Measurements from ENCODE around the gene ATP1A2. TPM values are rescaled to one million over a fixed set of nuclear protein-coding genes. Genes with fewer than 3 reads are reported as not detected.

ATP1A2 gene
- total RNA-seq, 2 experiments from 2014 or later = not detected

DNA sequence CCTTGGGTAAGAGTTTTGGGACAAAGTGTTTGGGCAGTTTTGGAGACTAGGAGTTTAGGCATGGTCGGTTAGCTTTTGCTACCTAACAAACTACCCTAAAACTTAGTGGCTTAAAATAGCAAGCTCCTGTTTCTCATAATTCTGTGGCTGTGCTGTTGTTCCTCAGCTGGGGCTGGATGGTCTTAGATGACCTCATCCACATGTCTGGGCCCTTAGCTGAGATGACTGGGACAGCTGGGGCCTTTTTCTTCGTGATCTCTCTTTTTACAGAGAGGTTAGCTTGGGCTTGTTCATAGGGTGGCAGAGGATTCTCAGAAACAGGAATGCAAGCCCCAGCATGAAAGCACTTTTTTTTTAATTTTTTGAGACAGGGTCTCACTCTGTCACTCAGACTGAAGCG, 42.5 kb downstream of the ATP1A2 start:
- Mint-ChIP-seq H3K36me3 (ENCODE audit: low read depth) (no peaks in the 10 kb centered on the region), H3K27ac (no peak overlapping the region), H3K4me1 (ENCODE audit: low read depth) (no peaks in the 10 kb centered on the region), H3K9me3 (ENCODE audit: insufficient read depth) (no peaks in the 10 kb centered on the region), H3K4me3 (no peak overlapping the region), H3K27me3 (ENCODE audit: low read depth) (peaks cover 32% of the 10 kb centered on the region)
- ATAC-seq (no peak), DNase-seq (no peak)
- CTCF ChIA-PET = no interaction called here
- POLR2A ChIA-PET = no interaction called here

DNA sequence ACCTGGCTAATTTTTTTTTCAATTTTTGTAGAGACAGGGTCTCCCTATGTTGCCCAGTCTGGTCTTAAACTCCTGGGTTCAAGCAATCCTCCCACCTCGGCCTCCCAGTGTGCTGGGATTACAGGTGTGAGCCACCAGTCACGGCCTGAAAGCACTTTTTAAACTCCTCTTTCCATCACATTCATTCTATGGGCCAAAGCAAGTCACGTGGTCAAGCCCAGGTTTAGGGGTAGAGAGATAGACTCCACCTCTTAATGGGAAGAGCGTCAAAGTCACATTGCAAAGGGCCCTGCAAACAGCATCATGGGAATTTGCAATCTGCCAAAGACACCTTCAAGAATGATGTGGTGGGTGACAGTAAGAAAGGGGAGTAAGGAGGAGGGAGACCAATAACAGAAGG, 43.0 kb downstream of the ATP1A2 start:
- CTCF ChIA-PET = no interaction called here
- H3K9me3 Mint-ChIP-seq (ENCODE audit: insufficient read depth) = no peaks in the 10 kb centered on the region
- DNase-seq (no peak), ATAC-seq (no peak)
- peaks cover under 1% of the 10 kb centered on the region for H3K4me1 Mint-ChIP-seq (ENCODE audit: low read depth)
- POLR2A ChIA-PET = no interaction called here
- H3K27me3 Mint-ChIP-seq (ENCODE audit: low read depth) = peaks cover 34% of the 10 kb centered on the region
- H3K36me3 Mint-ChIP-seq (ENCODE audit: low read depth) = no peaks in the 10 kb centered on the region
- no peak overlapping the region for H3K27ac Mint-ChIP-seq
- no peak overlapping the region for H3K4me3 Mint-ChIP-seq

DNA sequence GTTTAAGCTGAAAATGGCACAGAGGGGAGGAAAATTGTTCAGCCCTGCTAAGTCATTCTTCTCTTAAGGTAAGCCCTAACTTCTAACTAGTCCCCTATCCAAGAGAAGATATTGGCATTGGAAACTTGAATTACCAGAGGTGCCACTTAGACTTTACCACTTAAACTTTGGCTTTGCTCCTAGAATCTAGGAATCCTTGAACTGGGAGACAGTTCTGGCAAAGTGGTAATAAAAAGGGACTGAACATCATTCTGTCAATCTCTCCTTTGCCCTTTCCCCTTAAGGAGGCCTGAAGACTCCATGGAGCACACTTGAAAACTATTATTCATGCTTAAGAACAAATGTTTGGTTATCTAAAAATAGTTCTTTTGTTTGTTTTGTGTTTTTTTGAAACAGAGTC, 44.3 kb downstream of the ATP1A2 start:
- peaks cover 37% of the 10 kb centered on the region for H3K27me3 Mint-ChIP-seq (ENCODE audit: low read depth)
- no peak overlapping the region for H3K27ac Mint-ChIP-seq
- POLR2A ChIA-PET = no interaction called here
- H3K4me1 Mint-ChIP-seq (ENCODE audit: low read depth) = peaks cover 2% of the 10 kb centered on the region
- no peak overlapping the region for H3K4me3 Mint-ChIP-seq
- DNase-seq = no peak
- CTCF ChIA-PET = interaction anchor here (1.0 to 1.3 kb wide), 3 partner anchors 74 to 132 kb away, joined by 3 to 7 read pairs (median 3); no protein-coding TSS in a partner anchor
- ATAC-seq = no peak
- no peaks in the 10 kb centered on the region for H3K9me3 Mint-ChIP-seq (ENCODE audit: insufficient read depth)
- no peaks in the 10 kb centered on the region for H3K36me3 Mint-ChIP-seq (ENCODE audit: low read depth)

DNA sequence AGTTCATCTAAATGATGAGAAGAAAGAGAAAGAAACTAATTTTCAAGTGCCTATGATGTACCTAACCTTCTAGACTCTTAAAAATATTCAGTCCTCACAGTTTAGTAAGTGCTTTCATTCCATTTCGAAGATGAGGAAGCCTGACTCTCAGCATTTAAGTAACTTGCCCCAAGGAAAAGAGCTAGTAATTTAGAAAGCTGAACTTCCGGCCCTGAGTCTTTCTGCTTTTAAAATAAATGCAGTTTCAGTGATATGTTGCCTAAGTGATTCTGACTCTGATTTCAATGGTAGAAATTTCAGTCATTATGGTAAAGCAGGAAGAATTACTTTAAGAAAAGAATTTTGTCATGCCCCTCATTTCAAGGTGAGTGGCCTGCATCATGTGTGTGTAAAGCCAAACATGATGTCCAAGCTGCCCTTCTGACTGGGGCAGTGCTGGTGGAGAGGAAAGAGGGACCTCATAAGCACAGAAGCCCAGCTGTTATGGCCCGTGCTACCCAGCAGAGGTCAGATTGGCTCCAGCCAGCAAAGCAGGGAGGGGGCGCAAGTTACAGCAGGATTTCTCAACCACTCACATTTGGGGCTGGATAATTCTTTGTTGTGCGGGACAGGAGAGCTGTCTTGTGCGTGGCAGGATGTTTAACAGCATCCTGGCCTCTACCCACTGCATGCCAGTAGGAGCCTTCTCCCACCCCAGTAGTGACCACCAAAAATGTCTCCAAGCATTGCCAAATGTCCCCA, 46.6 kb downstream of the ATP1A2 start:
- Mint-ChIP-seq H3K4me3 (no peak overlapping the region), H3K27ac (no peak overlapping the region), H3K27me3 (ENCODE audit: low read depth) (peaks cover 37% of the 10 kb centered on the region), H3K9me3 (ENCODE audit: insufficient read depth) (no peaks in the 10 kb centered on the region), H3K4me1 (ENCODE audit: low read depth) (peaks cover 10% of the 10 kb centered on the region), H3K36me3 (ENCODE audit: low read depth) (no peaks in the 10 kb centered on the region)
- ChIA-PET POLR2A (no interaction called here), CTCF (interaction anchor here (0.7 to 1.9 kb wide), 4 partner anchors 63 to 129 kb away, joined by 3 to 5 read pairs (median 4); no protein-coding TSS in a partner anchor)
- ATAC-seq (no peak), DNase-seq (no peak)

DNA sequence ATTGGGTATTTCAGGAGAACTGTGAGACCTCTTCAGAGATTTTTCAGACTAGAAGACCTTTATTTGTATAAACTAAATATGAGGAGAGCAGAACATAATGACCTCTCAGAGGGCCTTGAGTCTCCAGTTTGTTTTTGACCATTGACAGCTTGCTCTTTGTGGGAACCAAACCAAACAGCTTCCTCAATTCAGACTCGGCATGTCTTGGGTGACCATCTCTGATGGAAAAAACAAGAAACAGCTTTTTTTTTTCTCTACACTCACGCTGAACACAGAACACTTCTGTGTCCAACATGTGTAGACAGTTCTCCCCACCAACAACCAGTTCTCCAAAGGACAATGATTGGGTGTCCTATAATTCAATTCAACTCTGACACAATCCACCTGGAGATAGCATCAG, 47.4 kb downstream of the ATP1A2 start:
- peaks cover 33% of the 10 kb centered on the region for H3K27me3 Mint-ChIP-seq (ENCODE audit: low read depth)
- H3K36me3 Mint-ChIP-seq (ENCODE audit: low read depth) = no peaks in the 10 kb centered on the region
- H3K9me3 Mint-ChIP-seq (ENCODE audit: insufficient read depth) = no peaks in the 10 kb centered on the region
- ChIA-PET CTCF (interaction anchor here (0.7 to 1.9 kb wide), 3 partner anchors 64 to 128 kb away, joined by 3 to 5 read pairs (median 4); no protein-coding TSS in a partner anchor), POLR2A (no interaction called here)
- H3K4me1 Mint-ChIP-seq (ENCODE audit: low read depth) = peaks cover 11% of the 10 kb centered on the region
- no peak overlapping the region for H3K4me3 Mint-ChIP-seq
- ATAC-seq (no peak), DNase-seq (no peak)
- H3K27ac Mint-ChIP-seq = no peak overlapping the region

DNA sequence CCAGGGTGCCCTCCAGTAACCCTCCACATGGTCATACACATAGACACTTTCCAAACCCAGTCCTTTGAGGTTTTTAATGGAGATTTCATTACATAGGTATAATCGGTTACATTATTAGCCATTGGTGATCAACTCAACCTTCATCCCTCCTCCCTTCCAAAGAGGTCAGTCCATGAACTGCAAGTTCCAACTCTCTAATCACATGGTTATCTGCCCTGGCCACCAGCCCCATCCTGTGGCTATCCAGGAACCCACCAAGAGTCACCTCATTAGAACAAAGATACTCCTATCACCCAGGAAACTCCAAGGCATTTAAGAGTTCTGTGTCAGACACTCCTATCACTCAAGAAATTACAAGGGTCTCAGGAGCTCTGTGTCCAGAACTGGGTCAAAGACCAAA, 48.1 kb downstream of the ATP1A2 start:
- Mint-ChIP-seq H3K27me3 (ENCODE audit: low read depth) (peaks cover 31% of the 10 kb centered on the region), H3K36me3 (ENCODE audit: low read depth) (no peaks in the 10 kb centered on the region), H3K27ac (no peak overlapping the region), H3K4me3 (no peak overlapping the region), H3K9me3 (ENCODE audit: insufficient read depth) (no peaks in the 10 kb centered on the region), H3K4me1 (ENCODE audit: low read depth) (peaks cover 11% of the 10 kb centered on the region)
- ATAC-seq (no peak), DNase-seq (no peak)
- ChIA-PET POLR2A (no interaction called here), CTCF (interaction anchor here (1.2 to 1.9 kb wide), 3 partner anchors 89 to 128 kb away, joined by 4 to 5 read pairs (median 4); no protein-coding TSS in a partner anchor)

DNA sequence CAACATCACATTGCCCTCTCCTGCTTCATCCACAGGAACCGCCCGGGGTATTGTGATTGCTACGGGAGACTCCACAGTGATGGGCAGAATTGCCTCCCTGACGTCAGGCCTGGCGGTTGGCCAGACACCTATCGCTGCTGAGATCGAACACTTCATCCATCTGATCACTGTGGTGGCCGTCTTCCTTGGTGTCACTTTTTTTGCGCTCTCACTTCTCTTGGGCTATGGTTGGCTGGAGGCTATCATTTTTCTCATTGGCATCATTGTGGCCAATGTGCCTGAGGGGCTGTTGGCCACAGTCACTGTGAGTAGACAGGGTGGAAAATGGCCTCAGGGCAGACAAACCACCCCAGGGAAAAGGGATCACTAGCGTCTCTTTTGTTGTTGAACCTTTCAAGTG, 48.6 kb downstream of the ATP1A2 start:
- no peaks in the 10 kb centered on the region for H3K9me3 Mint-ChIP-seq (ENCODE audit: insufficient read depth)
- H3K27ac Mint-ChIP-seq = no peak overlapping the region
- no peaks in the 10 kb centered on the region for H3K36me3 Mint-ChIP-seq (ENCODE audit: low read depth)
- H3K4me3 Mint-ChIP-seq = no peak overlapping the region
- ATAC-seq = no peak
- DNase-seq = no peak
- ChIA-PET CTCF (interaction anchor here (1.2 to 1.5 kb wide), 2 partner anchors 88 to 118 kb away, joined by 4 read pairs; no protein-coding TSS in a partner anchor), POLR2A (no interaction called here)
- peaks cover 14% of the 10 kb centered on the region for H3K4me1 Mint-ChIP-seq (ENCODE audit: low read depth)
- peaks cover 29% of the 10 kb centered on the region for H3K27me3 Mint-ChIP-seq (ENCODE audit: low read depth)

DNA sequence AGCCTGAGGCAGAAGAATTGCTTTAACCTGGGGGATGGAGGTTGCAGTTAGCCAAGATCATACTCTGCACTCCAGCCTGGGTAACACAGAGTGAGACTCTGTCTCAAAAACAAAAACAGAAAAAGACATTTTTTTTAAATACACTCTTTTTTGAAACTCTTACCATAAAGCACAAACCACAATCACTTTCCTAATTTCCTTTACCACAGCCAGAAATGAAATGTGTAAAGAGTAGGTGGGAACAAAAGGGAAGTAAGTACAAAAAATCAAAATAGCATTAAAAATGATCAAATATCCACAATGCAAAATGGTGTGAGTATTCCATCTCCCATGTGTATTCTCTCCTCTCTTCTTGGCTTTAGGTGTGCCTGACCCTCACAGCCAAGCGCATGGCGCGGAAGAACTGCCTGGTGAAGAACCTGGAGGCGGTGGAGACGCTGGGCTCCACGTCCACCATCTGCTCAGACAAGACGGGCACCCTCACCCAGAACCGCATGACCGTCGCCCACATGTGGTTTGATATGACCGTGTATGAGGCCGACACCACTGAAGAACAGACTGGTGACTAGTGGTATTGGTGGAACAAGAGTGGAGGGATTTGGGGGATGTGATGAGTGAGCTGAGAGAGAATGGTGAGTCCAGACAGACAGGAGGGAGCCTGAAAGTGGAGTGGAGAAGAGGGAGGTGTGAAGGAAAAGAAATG, 50.8 kb downstream of the ATP1A2 start:
- H3K4me1 Mint-ChIP-seq (ENCODE audit: low read depth) = peaks cover 26% of the 10 kb centered on the region
- ATAC-seq (no peak), DNase-seq (no peak)
- CTCF ChIA-PET = interaction anchor here (1.3 to 1.5 kb wide), 4 partner anchors 11 to 86 kb away, joined by 3 to 6 read pairs (median 4); no protein-coding TSS in a partner anchor
- no peak overlapping the region for H3K4me3 Mint-ChIP-seq
- no peaks in the 10 kb centered on the region for H3K9me3 Mint-ChIP-seq (ENCODE audit: insufficient read depth)
- POLR2A ChIA-PET = no interaction called here
- H3K27ac Mint-ChIP-seq = no peak overlapping the region
- no peaks in the 10 kb centered on the region for H3K36me3 Mint-ChIP-seq (ENCODE audit: low read depth)
- H3K27me3 Mint-ChIP-seq (ENCODE audit: low read depth) = peaks cover 24% of the 10 kb centered on the region

DNA sequence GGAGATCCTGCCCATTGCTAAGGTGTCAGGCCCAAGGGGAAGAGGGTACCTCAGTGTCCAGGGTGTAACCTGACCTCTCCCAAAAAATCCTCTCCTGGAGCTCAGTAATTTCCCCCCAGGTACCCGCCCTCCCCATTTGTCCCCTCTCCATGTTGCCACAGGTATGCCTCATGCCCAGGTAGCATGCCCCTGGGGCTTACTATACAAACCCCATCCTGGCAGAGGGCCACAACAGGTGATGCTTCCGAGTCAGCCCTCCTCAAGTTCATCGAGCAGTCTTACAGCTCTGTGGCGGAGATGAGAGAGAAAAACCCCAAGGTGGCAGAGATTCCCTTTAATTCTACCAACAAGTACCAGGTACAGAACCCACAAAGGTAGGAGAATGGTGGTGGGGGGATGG, 51.5 kb downstream of the ATP1A2 start:
- H3K4me3 Mint-ChIP-seq = no peak overlapping the region
- peaks cover 26% of the 10 kb centered on the region for H3K4me1 Mint-ChIP-seq (ENCODE audit: low read depth)
- H3K9me3 Mint-ChIP-seq (ENCODE audit: insufficient read depth) = no peaks in the 10 kb centered on the region
- no peak overlapping the region for H3K27ac Mint-ChIP-seq
- ChIA-PET POLR2A (no interaction called here), CTCF (interaction anchor here (1.0 to 1.5 kb wide), 4 partner anchors 12 to 210 kb away, joined by 3 to 6 read pairs (median 4); no protein-coding TSS in a partner anchor)
- peaks cover 25% of the 10 kb centered on the region for H3K27me3 Mint-ChIP-seq (ENCODE audit: low read depth)
- ATAC-seq = no peak
- no peaks in the 10 kb centered on the region for H3K36me3 Mint-ChIP-seq (ENCODE audit: low read depth)
- DNase-seq = no peak

DNA sequence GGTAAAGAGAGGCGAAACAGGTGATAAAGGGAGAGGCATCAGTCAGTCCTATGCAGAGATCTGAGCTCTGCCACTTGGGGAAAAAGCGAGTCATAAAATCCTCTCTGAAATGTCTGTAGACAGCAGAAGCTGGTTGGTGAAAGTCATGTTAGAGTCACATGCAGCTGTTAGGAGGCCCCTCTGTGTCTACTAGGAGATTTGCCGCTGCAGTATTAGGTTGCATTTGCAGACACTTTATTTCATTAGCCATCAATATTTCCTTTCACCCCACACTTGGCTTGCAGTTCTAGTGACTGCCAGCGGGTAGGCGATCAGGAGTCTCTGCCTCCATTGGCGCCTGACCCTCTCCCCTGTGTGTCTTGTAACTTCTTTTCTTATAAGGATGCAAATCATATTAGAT, 52.0 kb downstream of the ATP1A2 start:
- ChIA-PET POLR2A (no interaction called here), CTCF (interaction anchor here (1.0 to 1.5 kb wide), 4 partner anchors 13 to 210 kb away, joined by 3 to 6 read pairs (median 4); no protein-coding TSS in a partner anchor)
- H3K4me1 Mint-ChIP-seq (ENCODE audit: low read depth) = peaks cover 26% of the 10 kb centered on the region
- no peaks in the 10 kb centered on the region for H3K36me3 Mint-ChIP-seq (ENCODE audit: low read depth)
- no peak overlapping the region for H3K4me3 Mint-ChIP-seq
- peaks cover 29% of the 10 kb centered on the region for H3K27me3 Mint-ChIP-seq (ENCODE audit: low read depth)
- no peaks in the 10 kb centered on the region for H3K9me3 Mint-ChIP-seq (ENCODE audit: insufficient read depth)
- ATAC-seq = peak; percentile 46
- no peak for DNase-seq
- no peak overlapping the region for H3K27ac Mint-ChIP-seq

DNA sequence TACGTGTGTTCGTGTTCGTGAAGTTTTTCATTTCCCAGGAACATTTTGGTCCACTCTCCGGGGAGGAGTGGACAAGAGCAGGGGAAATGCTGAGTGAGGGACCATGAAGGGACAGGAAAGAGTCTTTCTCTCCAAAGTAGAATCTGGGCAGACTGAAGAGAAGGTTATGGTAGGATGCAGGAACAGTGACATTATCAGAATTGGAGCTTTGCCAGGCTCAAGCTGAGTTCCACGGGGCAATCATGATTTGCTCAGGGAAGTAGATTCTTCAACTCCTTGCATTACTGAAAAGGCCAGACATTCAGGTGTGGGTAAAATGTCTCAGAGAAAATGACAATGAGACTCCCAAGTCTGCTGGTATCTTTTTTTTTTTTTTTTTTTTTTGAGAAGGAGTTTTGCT, 52.5 kb downstream of the ATP1A2 start:
- POLR2A ChIA-PET = interaction anchor here (0.6 kb wide), 1 partner anchor 1111 kb away, joined by 3 read pairs; no protein-coding TSS in a partner anchor
- peaks cover 26% of the 10 kb centered on the region for H3K4me1 Mint-ChIP-seq (ENCODE audit: low read depth)
- H3K27me3 Mint-ChIP-seq (ENCODE audit: low read depth) = peaks cover 33% of the 10 kb centered on the region
- CTCF ChIA-PET = interaction anchor here (1.0 to 1.8 kb wide), 4 partner anchors 13 to 209 kb away, joined by 3 to 6 read pairs (median 5); no protein-coding TSS in a partner anchor
- H3K9me3 Mint-ChIP-seq (ENCODE audit: insufficient read depth) = no peaks in the 10 kb centered on the region
- no peaks in the 10 kb centered on the region for H3K36me3 Mint-ChIP-seq (ENCODE audit: low read depth)
- no peak overlapping the region for H3K4me3 Mint-ChIP-seq
- no peak for ATAC-seq
- DNase-seq = no peak
- no peak overlapping the region for H3K27ac Mint-ChIP-seq
